Activated CD4-positive, alpha-beta T cell treated with anti-CD3 and anti-CD28 coated beads, Interleukin-2, amount 50 U/mL, for 1 hour (primary cell): ENCODE results near the gene FDCSP.
"Not testable (repeated sequence)": the region's sequence is repeated elsewhere in the genome, so short reads cannot be mapped to it uniquely, and the experiment has no call there.

Experiments
- DNase-seq: peaks from one replicate; pipeline ENCODE4 v3.0.0-alpha.2; 2020

Gene FDCSP

DNA sequence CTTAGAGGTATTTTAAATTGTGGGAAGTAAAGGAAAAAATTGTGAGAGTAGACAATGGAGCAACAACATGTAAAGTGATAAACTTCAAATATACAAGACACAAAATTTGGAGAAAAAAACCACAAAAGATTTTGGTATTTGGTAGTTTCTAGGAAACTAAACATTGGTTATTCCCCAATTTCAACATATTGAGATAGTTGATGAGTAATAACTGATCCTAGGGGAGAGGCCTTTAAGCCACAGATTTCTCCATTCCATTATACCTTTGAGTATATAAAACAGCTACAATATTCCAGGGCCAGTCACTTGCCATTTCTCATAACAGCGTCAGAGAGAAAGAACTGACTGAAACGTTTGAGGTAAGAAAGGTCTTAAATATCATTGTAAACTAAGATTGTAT lies at the start of gene FDCSP:
Gene FDCSP, plus strand, starts transcription at position 301 of the 400 bp plus-strand sequence. CDS start 5,071 bp downstream, outside the sequence.
- no peak for DNase-seq

DNA sequence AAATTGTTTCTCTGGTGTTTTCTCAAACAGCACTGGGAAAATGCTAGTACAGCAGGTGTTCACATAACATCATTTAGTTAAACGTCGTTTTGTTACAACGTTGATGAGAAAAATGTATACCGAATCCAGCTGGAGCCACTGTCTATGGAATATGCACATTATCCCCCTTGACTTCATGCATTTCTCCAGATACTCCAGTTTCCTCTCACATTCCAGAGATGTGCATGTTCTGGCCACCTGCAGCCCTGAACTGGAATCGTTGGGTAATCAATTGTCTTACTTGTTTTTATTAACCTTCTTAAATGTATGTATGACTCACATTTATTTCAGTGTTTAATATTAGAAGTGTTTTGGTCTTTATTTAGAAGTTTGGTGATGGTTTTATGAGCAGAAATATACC lies 48.8 kb upstream of the FDCSP start:
- DNase-seq = no peak

DNA sequence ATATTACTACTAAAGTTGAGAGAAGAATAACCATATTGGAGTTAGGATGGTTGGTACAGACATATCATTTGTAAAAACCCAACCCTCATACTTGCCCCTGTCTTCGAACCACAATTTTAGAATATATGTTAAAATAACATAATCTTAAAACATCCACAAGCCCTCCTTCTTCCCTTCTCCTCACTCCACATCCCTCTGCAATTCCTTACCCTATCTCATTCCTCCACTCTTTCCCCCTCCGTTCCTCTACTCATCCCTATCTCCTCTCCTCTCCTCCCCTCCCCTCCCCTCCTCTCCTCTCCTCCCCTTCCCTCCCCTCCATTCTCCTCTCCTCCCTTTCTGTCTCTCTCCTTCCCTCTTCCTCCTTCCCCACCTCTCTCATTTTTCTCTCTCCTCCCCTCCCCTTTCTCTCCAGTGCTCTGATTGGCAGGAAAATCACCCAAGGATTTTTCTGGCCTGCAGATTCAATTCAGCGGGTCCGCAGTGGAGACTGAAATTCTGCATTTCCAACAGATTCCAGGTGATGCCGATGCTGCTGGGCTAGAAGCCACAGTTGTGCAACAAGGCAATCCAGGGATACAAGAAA lies 47.8 kb upstream of the FDCSP start:
- no peak for DNase-seq

DNA sequence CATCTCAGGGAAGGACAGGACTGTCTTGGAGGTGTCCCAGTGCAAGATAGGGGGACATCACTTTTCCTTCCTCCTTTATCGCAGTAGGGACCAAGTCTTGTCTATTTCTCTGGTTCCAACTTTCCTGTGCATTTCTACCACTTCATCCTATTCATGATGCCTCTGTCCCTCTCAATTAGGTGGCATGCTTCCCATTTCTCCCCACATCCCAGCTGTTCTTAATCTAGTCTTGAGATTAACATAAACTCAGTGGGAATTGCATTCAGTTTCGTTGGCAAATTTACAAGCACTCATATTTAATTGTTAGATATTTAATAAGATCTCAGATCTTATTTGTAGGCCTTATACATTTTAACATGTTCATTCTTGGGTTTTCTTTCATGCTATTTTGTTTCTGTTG lies 46.1 kb upstream of the FDCSP start:
- no peak for DNase-seq

DNA sequence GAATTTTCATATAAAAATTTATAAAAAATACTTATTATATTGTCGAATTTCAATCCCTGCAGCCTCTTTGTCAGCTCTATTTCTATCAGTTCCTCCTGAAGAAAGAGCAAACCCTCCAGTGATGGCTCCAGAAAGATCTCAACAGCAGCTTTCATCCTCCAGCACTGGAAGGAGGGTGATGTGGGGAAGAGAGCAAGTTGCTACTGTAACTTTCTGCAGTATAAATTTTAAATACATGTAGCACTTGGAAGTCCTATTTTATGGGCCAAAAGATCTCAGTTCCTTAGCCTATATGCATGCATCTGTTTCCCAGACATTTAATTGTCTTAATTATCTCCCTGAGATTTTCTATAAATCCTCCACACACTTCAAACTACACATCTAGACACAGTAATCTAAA lies 44.1 kb upstream of the FDCSP start:
- no peak for DNase-seq

DNA sequence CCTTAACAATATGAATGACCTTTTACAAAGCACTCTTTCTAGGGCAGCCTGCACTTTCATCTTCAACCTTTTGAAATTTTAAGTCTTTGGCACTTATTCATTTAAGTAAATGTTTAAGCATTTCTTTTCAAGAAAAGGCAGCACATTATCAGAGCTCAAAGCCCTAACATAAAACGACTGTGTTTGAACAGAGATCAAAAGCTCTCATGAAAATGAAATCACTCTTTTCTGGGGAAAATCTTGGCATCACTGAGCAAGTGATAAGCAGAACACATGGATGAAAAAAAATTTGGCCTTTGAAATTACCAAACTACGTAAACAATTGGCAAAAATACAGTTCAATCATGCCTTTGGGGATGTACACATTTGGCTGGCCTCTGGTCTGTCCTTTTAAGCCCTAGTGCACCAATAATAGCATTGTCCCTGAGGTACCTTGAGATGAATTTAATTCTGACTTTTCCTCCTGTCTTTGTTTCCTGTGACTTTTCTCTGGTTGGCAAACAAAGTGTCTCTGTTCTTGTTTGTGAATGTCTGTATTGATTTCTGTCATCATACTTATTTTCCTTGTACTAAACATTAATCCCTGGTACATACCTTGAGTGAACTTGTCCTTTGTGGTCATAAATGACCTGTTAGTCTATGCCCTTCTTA lies 43.3 kb upstream of the FDCSP start:
- DNase-seq = no peak

DNA sequence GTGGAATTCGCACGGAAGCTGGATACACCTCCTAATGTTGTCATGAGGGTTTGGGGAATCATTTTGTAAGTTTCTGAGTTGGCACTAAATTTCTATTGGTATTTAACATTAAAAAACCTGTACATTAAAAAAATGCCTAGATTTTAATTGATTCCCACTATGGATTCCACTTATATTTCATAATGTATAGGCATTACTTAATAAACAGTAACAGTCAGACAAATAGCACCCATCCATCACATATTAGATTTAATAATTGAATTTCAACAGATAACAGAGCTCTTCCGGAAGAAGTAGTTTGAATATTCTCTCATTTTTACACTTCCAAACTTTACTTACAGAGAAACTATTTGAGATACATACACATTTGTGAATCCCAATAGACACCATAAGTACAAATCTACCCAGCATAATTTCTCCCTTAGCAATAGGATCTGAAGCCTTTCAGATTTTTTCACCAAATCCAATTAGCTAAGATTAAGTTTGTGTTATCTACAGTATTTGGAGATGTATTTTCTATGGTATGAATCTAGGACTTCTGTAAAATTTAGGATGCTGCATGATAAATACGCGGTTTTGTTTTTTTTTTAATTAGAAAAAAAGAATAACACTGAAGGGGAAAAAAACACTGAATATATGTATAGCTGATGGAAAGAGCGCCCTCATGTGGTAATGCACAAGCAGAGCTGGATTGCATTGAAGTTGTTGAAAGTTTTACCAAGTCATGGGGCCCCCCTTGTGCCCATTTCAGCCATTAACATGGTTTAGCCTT lies 42.6 kb upstream of the FDCSP start:
- no peak for DNase-seq

DNA sequence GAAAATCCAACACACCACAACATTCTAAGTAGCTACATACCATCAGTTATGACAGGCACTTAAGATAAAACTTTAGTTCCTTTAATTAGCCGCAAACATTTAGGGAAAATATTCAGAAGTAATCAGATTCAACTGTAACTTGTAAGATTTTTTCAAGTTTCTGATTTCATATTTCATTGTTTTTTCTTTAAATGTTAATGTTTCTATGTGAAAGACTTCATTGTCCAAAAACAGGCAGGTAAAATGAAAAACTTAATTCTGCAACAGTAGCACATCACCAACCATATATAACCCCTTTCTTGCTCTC lies 42.0 kb upstream of the FDCSP start:
- no peak for DNase-seq

DNA sequence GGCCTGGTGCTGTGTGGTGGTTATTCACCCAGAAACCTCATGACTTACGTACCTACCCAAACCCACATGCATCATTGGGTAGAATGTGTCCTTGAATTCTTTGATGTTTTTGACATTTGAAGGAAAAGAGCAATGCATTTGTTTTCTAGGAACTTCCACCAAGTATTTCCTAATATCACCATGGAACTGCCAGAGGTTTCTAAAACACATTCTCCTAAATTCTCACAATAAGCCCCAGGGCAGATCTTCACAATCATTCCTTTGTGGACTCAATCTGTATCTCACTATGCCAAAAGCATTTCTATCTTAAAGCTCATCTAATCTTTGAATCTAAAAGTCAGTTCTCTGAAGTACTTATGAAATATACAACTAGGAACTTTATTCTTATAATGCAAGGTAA lies 38.7 kb upstream of the FDCSP start:
- no peak for DNase-seq

DNA sequence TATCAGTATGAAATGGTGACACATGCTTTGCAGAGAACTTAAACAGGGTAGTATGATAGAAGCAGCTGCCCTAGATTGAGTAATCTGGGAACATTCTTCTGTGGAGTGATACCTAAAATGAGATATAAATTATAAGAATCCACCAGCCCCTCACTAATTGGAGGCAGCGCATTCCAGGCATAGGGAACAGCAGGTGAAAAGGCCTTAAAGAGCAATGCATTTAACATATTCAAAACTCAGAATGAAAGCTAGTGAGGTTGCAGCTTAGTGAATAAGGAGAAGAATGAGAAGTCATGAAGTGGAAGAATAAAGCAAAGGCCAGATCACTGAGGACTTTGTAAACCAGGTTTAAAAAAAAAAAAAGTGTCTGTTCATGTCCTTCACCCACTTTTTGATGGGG lies 35.3 kb upstream of the FDCSP start:
- no peak for DNase-seq

DNA sequence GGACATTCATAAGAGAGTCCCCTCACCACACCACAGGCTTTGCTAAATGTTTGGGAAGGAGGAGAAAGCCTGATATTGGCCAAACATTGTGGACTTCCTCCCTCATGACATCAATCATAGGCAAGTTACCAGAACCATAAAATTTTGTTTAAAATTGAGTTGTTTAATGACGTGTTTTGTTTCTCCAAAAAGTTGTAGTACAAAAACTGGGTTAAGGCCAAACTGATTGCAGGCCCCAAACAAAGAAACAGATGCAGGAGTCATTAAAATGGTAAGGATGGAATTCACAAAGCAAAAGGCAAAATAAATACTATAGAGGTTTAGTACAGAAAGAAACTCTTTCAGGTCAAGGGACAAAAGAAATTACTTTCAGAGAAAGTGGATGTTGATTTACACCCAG lies 34.3 kb upstream of the FDCSP start:
- no peak for DNase-seq

DNA sequence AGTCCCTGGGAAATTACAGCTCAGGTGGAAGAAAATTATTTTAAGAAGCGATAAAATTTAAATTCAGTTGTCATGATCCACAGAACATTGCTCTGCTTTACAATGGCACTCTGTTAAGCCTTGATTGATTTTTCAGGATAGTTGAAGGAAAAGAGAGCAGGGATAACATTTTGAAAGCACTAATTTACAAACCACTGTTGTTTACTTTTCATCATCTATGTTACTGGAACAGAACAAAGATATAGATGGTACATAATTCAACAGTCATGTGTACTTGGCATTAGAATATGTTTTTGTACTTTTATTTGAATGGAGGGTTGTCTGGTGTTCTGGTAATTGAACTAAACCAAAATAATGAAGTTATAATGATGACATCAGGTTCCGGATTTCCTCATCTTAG lies 33.0 kb upstream of the FDCSP start:
- DNase-seq = no peak

DNA sequence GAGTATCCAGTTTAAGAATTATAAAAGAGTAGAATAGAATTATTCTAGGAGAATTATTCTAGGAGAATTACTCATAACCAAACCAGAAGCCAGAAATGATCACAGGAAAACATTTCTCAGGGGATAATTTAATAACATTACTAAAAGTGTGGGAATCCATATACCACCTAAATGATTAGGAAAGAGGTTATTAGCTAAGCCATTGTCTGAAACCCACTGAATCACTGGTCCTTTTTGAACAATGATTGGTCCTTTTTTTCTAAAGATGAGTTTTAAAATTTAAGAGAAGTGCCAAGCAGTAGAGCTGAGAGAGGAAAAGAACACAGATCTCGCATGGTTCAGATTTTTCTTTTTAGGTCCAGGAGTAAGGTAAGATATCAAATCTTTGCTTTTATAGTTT lies 30.5 kb upstream of the FDCSP start, which contains the start of gene ODAM:
Gene ODAM, plus strand, starts transcription at position 301 of the 400 bp plus-strand sequence. CDS start 819 bp downstream, outside the sequence.
- DNase-seq = no peak

DNA sequence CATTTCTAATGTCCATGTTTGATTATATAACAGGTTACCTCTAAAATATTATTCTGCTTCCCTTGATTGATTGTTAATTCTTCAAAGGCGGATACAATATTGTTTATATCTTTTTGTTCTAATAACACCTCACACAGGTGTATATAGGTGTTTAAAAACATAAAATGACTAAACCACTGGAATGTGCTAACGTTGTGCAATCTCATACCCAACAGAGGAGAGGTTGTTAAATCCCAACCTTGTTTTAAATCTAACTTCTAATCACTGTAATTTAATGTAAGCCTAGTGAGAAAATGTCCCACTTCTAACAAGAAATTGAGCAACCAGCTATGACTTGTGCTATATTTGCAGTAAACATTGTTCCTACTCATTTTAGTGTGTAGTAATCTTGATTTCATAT lies 29.1 kb upstream of the FDCSP start:
- DNase-seq = no peak

DNA sequence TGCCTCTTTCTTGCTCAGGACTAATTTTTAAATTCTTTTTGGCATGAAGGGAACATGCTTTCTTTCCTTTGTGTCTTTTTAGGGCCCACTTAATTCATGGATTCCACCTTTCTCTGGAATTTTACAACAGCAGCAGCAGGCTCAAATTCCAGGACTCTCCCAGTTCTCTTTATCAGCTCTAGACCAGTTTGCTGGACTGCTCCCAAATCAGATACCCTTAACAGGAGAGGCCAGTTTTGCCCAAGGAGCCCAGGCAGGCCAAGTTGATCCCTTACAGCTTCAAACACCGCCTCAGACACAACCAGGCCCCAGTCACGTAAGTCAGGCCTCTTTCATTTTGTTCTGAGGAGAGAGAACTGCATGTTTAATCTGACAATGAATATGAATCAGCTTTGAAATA lies 28.1 kb upstream of the FDCSP start:
- no peak for DNase-seq

DNA sequence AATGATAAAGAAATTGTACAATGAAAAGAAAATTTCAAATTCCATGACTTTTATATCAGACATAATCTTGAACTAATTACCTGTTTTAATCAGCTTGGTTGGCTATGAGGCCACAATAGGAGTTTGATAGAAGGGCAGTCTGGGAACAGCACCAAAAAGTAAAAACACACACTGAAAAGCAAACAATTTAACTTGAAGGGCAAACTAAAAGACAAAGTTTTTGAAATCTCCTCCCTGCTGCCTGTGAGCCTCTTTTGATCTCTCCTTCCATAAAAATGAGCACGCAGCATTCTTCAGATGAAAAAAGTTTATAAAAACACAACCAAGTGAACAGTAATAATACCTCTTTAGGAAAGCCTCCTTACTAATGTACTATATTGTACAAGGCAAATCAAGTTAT lies 22.3 kb upstream of the FDCSP start:
- no peak for DNase-seq

DNA sequence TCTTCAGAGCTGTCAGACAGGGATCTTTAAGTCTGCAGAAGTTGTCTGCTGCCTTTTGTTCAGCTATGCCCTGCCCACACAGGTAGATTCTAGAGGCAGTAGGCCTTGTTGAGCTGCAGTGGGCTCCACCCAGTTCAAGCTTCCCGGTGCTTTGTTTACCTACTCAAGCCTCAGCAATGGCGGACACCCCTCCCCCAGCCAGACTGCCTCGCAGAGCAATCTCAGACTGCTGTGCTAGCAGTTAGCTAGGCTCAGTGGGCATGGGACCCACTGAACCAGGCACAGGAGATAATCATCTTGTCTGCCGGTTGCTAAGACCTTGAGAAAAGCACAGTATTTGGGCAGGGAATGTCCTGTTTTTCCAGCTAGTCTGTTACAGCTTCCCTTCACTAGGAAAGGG lies 13.2 kb upstream of the FDCSP start:
- not testable (repeated sequence) for DNase-seq

DNA sequence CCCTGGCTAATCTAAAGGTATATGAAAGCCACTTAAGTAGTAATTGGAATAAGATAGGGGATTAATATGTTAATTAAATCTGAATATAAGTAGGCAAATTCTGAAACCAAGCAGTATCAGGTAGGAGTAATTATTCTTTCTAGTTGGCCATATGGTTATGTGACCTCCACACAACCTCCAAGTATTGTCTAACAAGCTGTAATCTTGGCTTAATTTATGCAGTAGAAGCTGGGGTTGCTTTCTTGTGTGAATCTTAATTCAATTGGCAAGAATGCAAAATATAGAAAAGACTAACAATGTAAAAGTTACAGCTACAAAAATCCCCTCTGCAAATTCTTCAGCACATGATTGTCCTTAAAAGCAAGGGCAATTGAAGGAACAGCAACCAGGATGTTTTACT lies 9.8 kb upstream of the FDCSP start:
- DNase-seq = not testable (repeated sequence)

DNA sequence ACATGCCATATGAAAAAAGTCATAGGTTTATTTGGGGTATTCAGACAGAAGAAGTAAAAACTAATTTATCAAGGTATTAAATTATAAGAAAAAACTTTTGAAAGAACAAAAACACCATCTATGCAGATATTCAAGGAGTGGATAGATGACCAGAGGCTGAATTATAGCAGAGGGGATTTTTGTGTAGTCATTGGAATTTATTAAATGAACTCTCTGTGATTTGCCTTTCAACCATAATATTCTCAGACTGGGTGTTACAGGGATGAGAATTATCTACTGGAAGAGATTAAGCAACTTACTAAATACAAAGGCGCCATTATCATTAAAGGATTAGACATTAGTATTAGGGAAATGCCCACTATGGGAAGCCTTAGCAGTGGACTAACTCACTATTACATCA lies 9.4 kb upstream of the FDCSP start:
- not testable (repeated sequence) for DNase-seq

DNA sequence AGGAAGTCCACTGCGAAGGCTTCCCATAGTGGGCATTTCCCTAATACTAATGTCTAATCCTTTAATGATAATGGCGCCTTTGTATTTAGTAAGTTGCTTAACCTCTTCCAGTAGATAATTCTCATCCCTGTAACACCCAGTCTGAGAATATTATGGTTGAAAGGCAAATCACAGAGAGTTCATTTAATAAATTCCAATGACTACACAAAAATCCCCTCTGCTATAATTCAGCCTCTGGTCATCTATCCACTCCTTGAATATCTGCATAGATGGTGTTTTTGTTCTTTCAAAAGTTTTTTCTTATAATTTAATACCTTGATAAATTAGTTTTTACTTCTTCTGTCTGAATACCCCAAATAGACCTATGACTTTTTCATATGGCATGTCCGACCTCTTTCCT lies 4.5 kb upstream of the FDCSP start:
- DNase-seq = not testable (repeated sequence)

DNA sequence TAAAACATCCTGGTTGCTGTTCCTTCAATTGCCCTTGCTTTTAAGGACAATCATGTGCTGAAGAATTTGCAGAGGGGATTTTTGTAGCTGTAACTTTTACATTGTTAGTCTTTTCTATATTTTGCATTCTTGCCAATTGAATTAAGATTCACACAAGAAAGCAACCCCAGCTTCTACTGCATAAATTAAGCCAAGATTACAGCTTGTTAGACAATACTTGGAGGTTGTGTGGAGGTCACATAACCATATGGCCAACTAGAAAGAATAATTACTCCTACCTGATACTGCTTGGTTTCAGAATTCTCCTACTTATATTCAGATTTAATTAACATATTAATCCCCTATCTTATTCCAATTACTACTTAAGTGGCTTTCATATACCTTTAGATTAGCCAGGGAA lies 4.1 kb upstream of the FDCSP start:
- not testable (repeated sequence) for DNase-seq

DNA sequence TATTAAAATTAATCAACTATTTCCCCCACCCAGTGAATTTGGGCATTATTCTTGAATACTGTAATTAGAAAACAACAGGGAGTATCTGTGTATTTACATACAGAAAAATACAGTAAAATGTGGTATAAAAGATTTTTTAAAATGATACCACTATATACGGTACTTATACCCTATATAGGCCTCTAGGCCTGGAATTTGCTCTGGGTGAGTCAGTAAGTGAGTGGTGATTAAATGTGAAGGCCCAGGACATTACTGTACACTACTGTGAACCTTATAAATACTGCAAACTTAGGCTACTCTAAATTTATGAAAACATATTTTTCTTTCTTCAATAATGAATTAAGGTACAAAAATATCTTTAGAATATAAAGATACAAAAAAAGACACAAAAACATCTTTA lies 10.2 kb downstream of the FDCSP start:
- no peak for DNase-seq

DNA sequence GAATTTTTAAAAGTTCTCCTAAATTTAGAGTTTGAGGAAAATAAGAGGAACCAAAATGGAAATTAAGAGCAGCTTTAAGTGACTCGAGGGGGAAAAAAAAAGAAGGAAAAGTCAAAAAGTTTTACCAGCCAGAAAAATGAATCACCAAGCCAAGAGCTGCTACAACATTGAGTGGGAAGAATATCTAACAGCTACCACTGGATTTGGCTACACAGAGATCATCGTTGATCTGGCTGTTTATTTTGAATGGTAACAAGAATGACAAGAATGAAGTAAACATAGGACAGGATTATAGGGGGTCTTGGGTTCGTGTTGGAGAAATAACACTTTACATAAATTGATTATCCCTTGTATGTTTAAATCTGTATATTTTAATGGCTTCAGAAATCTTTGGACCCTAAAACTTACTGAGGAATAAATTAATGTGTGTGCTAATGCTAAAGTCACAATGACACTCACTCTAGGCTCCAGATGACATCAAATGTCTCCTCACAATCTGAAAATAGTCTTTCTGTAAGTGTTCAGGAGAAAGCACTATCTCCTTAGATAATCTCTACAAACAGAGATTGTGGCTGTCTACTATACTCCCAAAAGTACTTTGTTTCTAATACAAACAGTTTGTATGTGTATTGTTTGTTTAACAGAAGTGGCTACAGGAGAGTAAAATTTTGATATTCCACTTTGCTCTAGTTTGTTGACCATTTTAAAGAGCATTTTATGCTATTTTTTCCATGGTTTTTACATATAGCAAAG lies 13.4 kb downstream of the FDCSP start:
- DNase-seq = no peak
